BLaER1 (cell line): ENCODE measurements around the gene GLG1.

Experiments used
- H3K27ac ChIP-seq: shearing (Covaris generic); formaldehyde crosslinking; 2 replicates; pipeline ENCODE4 v1.8.1; 2022
- H3K27me3 ChIP-seq: shearing (Covaris generic); formaldehyde crosslinking; 2 replicates; pipeline ENCODE4 v1.8.1; 2022
- H3K36me3 ChIP-seq: shearing (Covaris generic); formaldehyde crosslinking; 2 replicates; pipeline ENCODE4 v1.8.1; 2022
- H3K4me1 ChIP-seq: shearing (Covaris generic); formaldehyde crosslinking; 2 replicates; pipeline ENCODE4 v1.8.1; 2022
- H3K4me2 ChIP-seq: shearing (Covaris generic); formaldehyde crosslinking; 2 replicates; pipeline ENCODE4 v1.8.1; 2022
- H3K4me3 ChIP-seq: shearing (Covaris generic); formaldehyde crosslinking; 2 replicates; pipeline ENCODE4 v1.8.1; 2022
- H3K9ac ChIP-seq: shearing (Covaris generic); formaldehyde crosslinking; 2 replicates; pipeline ENCODE4 v1.8.1; 2022
- H3K9me3 ChIP-seq: shearing (Covaris generic); formaldehyde crosslinking; 2 replicates; pipeline ENCODE4 v1.8.1; 2022
- H4K20me1 ChIP-seq: shearing (Covaris generic); formaldehyde crosslinking; 2 replicates; pipeline ENCODE4 v1.8.1; 2022
- Cebpa-rat ChIP-seq: shearing (Covaris generic); IDR thresholded peaks from 2 replicates; pipeline ENCODE4 v1.8.1; 2022

GLG1 gene

GRCh38 chr16:74505011-74505410 lies 101.9 kb downstream of the GLG1 start:
- Histone ChIP-seq H3K27ac (no peak overlapping the region), H3K9me3 (no peaks in the 10 kb centered on the region), H3K4me2 (no peak overlapping the region; the same call in 1 of the 2 replicates), H3K36me3 (peaks cover 65% of the 10 kb centered on the region), H3K4me3 (no peak overlapping the region), H3K27me3 (no peaks in the 10 kb centered on the region), H3K9ac (no peak overlapping the region), H4K20me1 (peaks cover 68% of the 10 kb centered on the region), H3K4me1 (peaks cover 42% of the 10 kb centered on the region)
- no peak for TF ChIP-seq Cebpa-rat

GRCh38 chr16:74503412-74503811 lies 103.5 kb downstream of the GLG1 start:
- Histone ChIP-seq H3K9me3 (no peaks in the 10 kb centered on the region), H4K20me1 (peaks cover 66% of the 10 kb centered on the region), H3K27ac (peak overlapping the region; percentile 28; the same call in 1 of the 2 replicates), H3K4me2 (peak overlapping the region; percentile 42), H3K27me3 (no peaks in the 10 kb centered on the region), H3K4me3 (no peak overlapping the region), H3K9ac (no peak overlapping the region), H3K36me3 (peaks cover 80% of the 10 kb centered on the region), H3K4me1 (peaks cover 42% of the 10 kb centered on the region)
- no peak for TF ChIP-seq Cebpa-rat

- no peak overlapping the region for H3K9ac ChIP-seq
- peaks cover 74% of the 10 kb centered on the region for H3K36me3 ChIP-seq
- H3K4me2 ChIP-seq, result no peak overlapping the region
- H3K9me3 ChIP-seq, result no peaks in the 10 kb centered on the region
- peak overlapping the region; percentile 22; the same call in 1 of the 2 replicates for H3K27ac ChIP-seq
- no peak for TF ChIP-seq Cebpa-rat
- peaks cover 50% of the 10 kb centered on the region; the same call in 1 of the 2 replicates for H4K20me1 ChIP-seq
- H3K4me3 ChIP-seq, result no peak overlapping the region
- peaks cover 42% of the 10 kb centered on the region for H3K4me1 ChIP-seq
- no peaks in the 10 kb centered on the region for H3K27me3 ChIP-seq
Observed at GRCh38 chr16:74501484-74502478, 105.1 kb downstream of the GLG1 start.

GRCh38 chr16:74500907-74501306 lies 106.0 kb downstream of the GLG1 start:
- Histone ChIP-seq H3K27ac (no peak overlapping the region), H3K36me3 (peaks cover 72% of the 10 kb centered on the region), H3K4me3 (no peak overlapping the region), H3K4me2 (no peak overlapping the region), H3K27me3 (no peaks in the 10 kb centered on the region), H3K4me1 (peaks cover 38% of the 10 kb centered on the region), H3K9me3 (no peaks in the 10 kb centered on the region), H4K20me1 (peaks cover 51% of the 10 kb centered on the region; the same call in 1 of the 2 replicates), H3K9ac (no peak overlapping the region)
- no peak for TF ChIP-seq Cebpa-rat

GRCh38 chr16:74499114-74499513 lies 107.8 kb downstream of the GLG1 start:
- H3K27ac ChIP-seq, result no peak overlapping the region
- H3K9ac ChIP-seq, result no peak overlapping the region
- H4K20me1 ChIP-seq, result peaks cover 46% of the 10 kb centered on the region; the same call in 1 of the 2 replicates
- no peak overlapping the region for H3K4me2 ChIP-seq
- H3K36me3 ChIP-seq, result peaks cover 74% of the 10 kb centered on the region
- no peak for TF ChIP-seq Cebpa-rat
- no peak overlapping the region for H3K4me3 ChIP-seq
- peaks cover 20% of the 10 kb centered on the region for H3K4me1 ChIP-seq
- H3K9me3 ChIP-seq, result no peaks in the 10 kb centered on the region
- no peaks in the 10 kb centered on the region for H3K27me3 ChIP-seq

GRCh38 chr16:74497761-74498160 lies 109.2 kb downstream of the GLG1 start:
- peaks cover 78% of the 10 kb centered on the region for H3K36me3 ChIP-seq
- TF ChIP-seq Cebpa-rat, result no peak

GRCh38 chr16:74496054-74496453 lies 110.9 kb downstream of the GLG1 start:
- Histone ChIP-seq H3K9ac (no peak overlapping the region), H3K27me3 (no peaks in the 10 kb centered on the region), H3K9me3 (no peaks in the 10 kb centered on the region), H3K4me1 (no peaks in the 10 kb centered on the region), H3K4me2 (no peak overlapping the region), H4K20me1 (peaks cover 35% of the 10 kb centered on the region; the same call in 1 of the 2 replicates), H3K36me3 (peaks cover 84% of the 10 kb centered on the region), H3K27ac (no peak overlapping the region), H3K4me3 (no peak overlapping the region)
- no peak for TF ChIP-seq Cebpa-rat

More at GRCh38 chr16:74497761-74498160, 109.2 kb downstream of the GLG1 start:
- Histone ChIP-seq H3K4me3 (no peak overlapping the region), H3K9ac (no peak overlapping the region), H3K4me1 (peaks cover 7% of the 10 kb centered on the region), H3K27ac (no peak overlapping the region), H4K20me1 (peaks cover 44% of the 10 kb centered on the region; the same call in 1 of the 2 replicates), H3K4me2 (no peak overlapping the region), H3K9me3 (no peaks in the 10 kb centered on the region), H3K27me3 (no peaks in the 10 kb centered on the region)

GRCh38 chr16:74492976-74493375 lies 113.9 kb downstream of the GLG1 start:
- H3K27me3 ChIP-seq, result no peaks in the 10 kb centered on the region
- H3K4me3 ChIP-seq, result no peak overlapping the region
- no peak overlapping the region for H3K4me2 ChIP-seq
- no peak overlapping the region for H3K27ac ChIP-seq
- peaks cover 30% of the 10 kb centered on the region; the same call in 1 of the 2 replicates for H4K20me1 ChIP-seq
- no peak for TF ChIP-seq Cebpa-rat
- no peaks in the 10 kb centered on the region for H3K4me1 ChIP-seq
- no peak overlapping the region for H3K9ac ChIP-seq
- H3K9me3 ChIP-seq, result no peaks in the 10 kb centered on the region
- peaks cover 92% of the 10 kb centered on the region for H3K36me3 ChIP-seq

GRCh38 chr16:74487634-74488495 lies 119.0 kb downstream of the GLG1 start:
- Histone ChIP-seq H3K4me2 (no peak overlapping the region), H3K27ac (no peak overlapping the region), H3K9me3 (no peaks in the 10 kb centered on the region), H3K27me3 (no peaks in the 10 kb centered on the region), H3K36me3 (peaks cover 100% of the 10 kb centered on the region), H4K20me1 (peaks cover 30% of the 10 kb centered on the region; the same call in 1 of the 2 replicates), H3K4me1 (peaks cover 15% of the 10 kb centered on the region), H3K4me3 (no peak overlapping the region), H3K9ac (no peak overlapping the region)
- TF ChIP-seq Cebpa-rat, result no peak
